PC-3 (cell line): ENCODE data around the gene C11orf97.

ENCODE experiments used
- CTCF ChIP-seq: fragments of 300-600 bp; sonication (generic); conservative IDR thresholded peaks from 2 replicates; pipeline ENCODE4 v1.5.1; 2017; ENCODE audit warnings: antibody characterized with exemption, low read depth, mild to moderate bottlenecking, low read length
- EZH2 ChIP-seq: fragments of 300-600 bp; sonication (generic); IDR thresholded peaks from one replicate; pipeline ENCODE4 v1.6.1; 2017; ENCODE audit warnings: antibody characterized with exemption, mild to moderate bottlenecking, low read length; ENCODE audit not compliant: unreplicated experiment

GRCh38 chr11:94519478-94520084, 7.3 kb downstream of the C11orf97 start:
- TF ChIP-seq CTCF (peak; percentile 86), EZH2 (no peak)
